GM12801 (cell line): ENCODE results near the gene KCNK13.

Experiments used
- TF ChIP-seq, protein P1 (sequence below): IDR thresholded peaks from one replicate; pipeline ENCODE4 v1.5.1; 2011; ENCODE audit warnings: control low read depth; ENCODE audit not compliant: insufficient read length; ENCODE audit errors: extremely low read depth

Gene KCNK13

DNA sequence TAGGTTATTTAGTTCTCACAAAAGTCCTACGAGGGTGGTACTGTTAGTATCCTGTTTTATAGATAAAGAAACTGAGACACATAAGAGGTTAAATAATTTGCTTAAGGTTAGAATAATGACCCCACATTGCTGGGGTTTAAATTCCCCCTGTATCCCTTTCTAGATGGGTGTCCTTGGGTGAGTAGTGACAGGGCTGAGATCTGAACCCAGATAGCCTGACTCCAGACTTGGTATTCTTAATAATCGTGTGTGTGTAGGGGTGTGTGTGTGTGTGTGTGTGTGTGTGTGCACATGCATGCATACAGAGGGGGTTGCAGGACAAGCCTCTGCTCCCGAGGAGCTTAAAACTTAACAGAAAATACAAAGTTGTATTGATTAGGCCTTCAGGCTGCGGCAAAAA is 97.9 kb downstream of the KCNK13 start:
- TF ChIP-seq, protein P1, sequence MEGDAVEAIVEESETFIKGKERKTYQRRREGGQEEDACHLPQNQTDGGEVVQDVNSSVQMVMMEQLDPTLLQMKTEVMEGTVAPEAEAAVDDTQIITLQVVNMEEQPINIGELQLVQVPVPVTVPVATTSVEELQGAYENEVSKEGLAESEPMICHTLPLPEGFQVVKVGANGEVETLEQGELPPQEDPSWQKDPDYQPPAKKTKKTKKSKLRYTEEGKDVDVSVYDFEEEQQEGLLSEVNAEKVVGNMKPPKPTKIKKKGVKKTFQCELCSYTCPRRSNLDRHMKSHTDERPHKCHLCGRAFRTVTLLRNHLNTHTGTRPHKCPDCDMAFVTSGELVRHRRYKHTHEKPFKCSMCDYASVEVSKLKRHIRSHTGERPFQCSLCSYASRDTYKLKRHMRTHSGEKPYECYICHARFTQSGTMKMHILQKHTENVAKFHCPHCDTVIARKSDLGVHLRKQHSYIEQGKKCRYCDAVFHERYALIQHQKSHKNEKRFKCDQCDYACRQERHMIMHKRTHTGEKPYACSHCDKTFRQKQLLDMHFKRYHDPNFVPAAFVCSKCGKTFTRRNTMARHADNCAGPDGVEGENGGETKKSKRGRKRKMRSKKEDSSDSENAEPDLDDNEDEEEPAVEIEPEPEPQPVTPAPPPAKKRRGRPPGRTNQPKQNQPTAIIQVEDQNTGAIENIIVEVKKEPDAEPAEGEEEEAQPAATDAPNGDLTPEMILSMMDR = no peak

DNA sequence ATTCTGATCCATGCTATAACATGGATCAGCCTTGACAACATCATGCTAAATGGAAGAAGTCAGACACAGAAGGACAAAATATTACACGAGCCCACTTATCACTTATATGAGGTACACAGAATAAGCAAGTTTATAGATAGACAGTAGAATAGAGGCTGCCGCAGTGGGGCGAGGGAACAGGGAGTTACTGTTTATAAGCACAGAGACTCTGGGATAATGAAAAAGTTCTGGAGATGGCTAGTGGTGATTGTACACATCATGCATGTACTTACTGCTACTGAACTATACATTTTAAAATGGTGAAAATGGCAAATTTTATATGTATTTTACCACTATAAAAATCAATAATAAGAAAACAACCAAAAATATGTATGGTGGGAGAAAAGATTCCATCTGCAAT is 99.3 kb downstream of the KCNK13 start:
- TF ChIP-seq, protein P1 = no peak

DNA sequence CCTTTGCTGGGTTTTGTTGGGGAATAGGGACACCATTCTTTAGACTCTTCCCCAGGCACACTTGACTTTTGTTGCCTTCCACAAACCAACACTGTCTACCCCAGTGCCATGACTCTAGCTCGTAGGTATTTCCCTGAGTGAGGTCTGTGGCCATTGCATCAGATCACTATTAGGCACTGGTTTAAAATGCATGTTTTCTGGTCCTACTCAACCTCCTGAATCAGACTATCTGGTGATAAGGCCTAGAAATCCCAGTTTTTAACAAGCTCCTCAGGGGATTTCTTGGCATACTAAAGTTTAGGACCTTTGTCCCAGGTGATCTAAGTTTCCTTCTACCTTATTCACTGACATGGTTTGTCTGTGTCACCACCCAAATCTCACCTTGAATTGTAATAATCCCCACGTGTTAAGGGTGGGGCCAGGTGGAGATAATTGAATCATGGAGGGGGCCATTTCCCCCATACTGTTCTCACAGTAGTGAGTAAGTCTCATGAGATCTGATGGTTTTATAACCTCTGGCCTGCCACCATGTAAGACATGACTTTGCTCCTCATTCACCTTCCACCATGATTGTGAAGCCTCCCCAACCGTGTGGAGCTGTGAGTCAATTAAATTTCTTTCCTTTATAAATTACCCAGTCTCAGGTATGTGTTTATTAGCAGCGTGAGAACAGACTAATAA is 106.8 kb downstream of the KCNK13 start:
- TF ChIP-seq, protein P1 = no peak

DNA sequence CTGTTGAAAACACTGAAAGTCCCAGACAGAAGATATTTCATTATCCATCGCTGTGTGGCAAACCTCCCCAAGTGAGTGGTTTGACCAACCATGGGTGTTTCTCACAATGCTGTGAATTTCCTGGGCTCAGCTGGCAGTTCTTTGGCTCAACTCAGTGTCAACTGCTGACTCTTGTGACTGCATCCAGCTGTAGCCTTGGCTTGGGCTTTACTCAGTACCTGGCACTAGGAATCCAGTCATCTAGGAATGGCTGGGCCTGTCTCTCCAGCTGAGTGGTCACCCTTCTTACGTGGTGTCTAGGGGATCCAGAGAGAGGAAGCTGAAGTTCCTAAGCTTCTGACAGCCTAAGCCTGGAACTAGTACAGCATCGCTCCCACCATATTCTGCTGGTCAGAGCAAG is 113.8 kb downstream of the KCNK13 start:
- TF ChIP-seq, protein P1 = no peak

DNA sequence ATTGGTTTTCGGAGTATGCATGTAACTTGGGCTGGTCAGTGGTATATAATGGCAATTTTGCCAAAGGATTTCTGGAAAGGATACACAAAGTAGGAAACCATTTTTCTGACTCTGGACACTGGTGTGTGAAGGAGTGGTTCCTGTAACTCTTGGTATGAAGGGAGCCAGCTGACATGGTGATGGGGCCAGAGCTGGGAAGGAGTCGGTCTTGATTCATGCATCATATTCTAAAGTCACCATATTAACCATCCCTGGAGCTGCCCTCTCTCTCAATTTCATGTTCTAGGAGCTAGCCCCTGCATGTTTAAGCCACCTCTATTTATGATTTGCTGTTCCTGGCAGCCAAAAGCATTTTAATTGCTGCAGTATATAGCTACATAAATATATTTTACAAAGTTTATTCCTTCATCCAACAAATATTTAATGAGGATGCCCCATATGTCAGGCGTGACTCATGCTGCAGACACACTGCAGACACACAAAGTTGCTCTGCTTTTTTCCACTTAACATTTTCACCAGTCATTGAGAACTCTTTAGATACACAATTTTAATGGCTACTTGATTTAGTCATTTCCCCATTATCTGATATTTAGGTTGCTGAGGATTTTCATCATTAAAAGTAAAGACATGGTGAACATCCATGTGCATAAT is 115.9 kb downstream of the KCNK13 start:
- TF ChIP-seq, protein P1 = no peak

DNA sequence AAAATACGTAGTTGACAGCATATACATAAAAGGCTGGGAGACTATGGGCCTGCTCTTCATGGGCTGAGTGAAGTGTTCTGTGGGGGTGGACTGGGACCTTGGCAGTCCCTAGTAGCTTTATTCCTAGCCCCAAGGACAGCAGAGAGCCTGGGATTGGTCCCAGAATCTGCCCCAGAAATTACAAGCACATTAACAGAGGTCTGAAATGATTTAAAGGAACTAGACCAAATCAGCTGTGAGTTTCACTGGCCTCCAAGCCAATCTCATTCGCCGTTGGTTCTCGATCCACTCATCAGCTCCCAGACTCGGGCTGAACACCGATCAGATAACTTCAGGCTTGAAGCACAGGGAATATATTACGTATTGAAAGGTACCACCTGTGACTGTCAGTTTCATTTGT is 117.6 kb downstream of the KCNK13 start:
- TF ChIP-seq, protein P1 = no peak

DNA sequence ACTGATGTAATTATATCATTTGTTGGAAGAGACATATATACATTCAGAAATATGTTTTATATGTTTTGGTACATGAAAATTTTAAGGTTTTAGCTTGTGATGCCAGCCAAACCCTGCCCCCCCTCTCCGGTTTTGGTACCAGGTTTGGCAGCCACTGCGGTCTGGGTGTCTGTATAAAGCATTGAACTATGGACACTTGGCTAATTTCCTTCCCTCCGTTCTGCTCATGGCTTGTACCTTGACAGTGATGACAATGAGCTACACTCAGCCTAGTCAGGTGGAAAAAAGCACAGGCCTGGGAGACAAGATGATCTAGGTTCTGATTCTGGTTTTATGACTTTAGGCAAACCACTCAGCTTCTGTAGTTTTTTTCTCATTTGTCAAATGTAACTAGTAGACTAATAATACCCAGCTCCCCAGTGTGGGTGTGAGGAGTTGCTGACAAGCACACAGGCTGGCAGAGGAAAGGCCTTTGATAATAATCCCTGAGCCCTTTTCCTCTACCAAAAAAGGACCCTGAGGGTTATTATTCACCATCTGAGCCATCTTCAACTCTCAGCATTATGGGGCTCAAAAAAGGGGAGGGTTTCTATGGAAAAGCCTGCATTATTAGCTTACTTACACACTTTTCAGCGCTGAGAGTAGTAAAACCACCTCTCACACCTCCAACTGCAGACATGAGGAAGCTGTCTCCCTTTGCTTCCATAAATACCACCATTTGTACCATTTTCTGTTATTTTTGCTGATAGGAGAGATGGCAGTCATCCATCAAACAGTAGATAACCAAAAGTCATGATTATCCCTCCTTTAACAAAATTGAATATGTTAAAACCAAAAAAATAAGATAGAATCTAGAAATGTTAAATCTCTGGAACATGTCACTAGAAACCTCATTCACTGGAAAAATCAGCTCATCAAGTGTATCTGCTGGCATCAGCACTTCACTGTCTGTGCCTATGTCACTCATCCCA is 118.3 kb downstream of the KCNK13 start:
- TF ChIP-seq, protein P1 = no peak
